HL-60/S4 treated with phorbol 12-myristate 13-acetate at 8.2 ng/mL for 4 days and 3 days (cell line): ENCODE data around the gene NUDT21.
"Not testable (repeated sequence)": the region's sequence is repeated elsewhere in the genome, so short reads cannot be mapped to it uniquely, and the experiment has no call there.

Experiments
- in situ Hi-C: fragments of 300-500 bp; cut with MboI; formaldehyde crosslinking; loops from 2 replicates; pipeline ENCODE4 v1.15.0; 2022; ENCODE audit warnings: low sequenced_read_pairs

The NUDT21 gene

GRCh38 chr16:56380778-56381485 lies 70.2 kb downstream of the NUDT21 start:
- in situ Hi-C loops = not testable (repeated sequence)
